Measurements from ENCODE around the gene ATMIN.

ATMIN gene

GRCh38 chr16:81029930-81030604 lies 5.6 kb upstream of the ATMIN start:
- no peak for FAIRE-seq
- TF ChIP-seq POLR2A (IDR thresholded peaks at IDR 0.05; ENCODE audit: low read depth, low read length): no peak
- no peak for DNase-seq (ENCODE audit: insufficient read length, low spot score)

GRCh38 chr16:81035975-81036750 lies 521 bp downstream of the ATMIN start:
- DNase-seq (ENCODE audit: insufficient read length, low spot score) (peak; percentile 39), FAIRE-seq (no peak)
- no peak for TF ChIP-seq POLR2A (IDR thresholded peaks at IDR 0.05; ENCODE audit: low read depth, low read length)

- DNase-seq (ENCODE audit: insufficient read length, low spot score) (no peak), FAIRE-seq (no peak)
- no peak for TF ChIP-seq POLR2A (IDR thresholded peaks at IDR 0.05; ENCODE audit: low read depth, low read length)
Observed at GRCh38 chr16:81036751-81037350, 1.2 kb downstream of the ATMIN start.

GRCh38 chr16:81040131-81040530 lies 4.5 kb downstream of the ATMIN start:
- TF ChIP-seq POLR2A (IDR thresholded peaks at IDR 0.05; ENCODE audit: low read depth, low read length): no peak
- DNase-seq (ENCODE audit: insufficient read length, low spot score) (no peak), FAIRE-seq (no peak)

- no peak for TF ChIP-seq POLR2A (IDR thresholded peaks at IDR 0.05; ENCODE audit: low read depth, low read length)
- DNase-seq (ENCODE audit: insufficient read length, low spot score): no peak
- FAIRE-seq: no peak
Observed at GRCh38 chr16:81040842-81041241, 5.2 kb downstream of the ATMIN start.

GRCh38 chr16:81041696-81042095 lies 6.1 kb downstream of the ATMIN start:
- no peak for DNase-seq (ENCODE audit: insufficient read length, low spot score)
- FAIRE-seq: no peak
- TF ChIP-seq POLR2A (IDR thresholded peaks at IDR 0.05; ENCODE audit: low read depth, low read length): no peak

- FAIRE-seq (no peak), DNase-seq (ENCODE audit: insufficient read length, low spot score) (no peak)
- TF ChIP-seq POLR2A (IDR thresholded peaks at IDR 0.05; ENCODE audit: low read depth, low read length): no peak
Observed at GRCh38 chr16:81042821-81043220, 7.2 kb downstream of the ATMIN start.

GRCh38 chr16:81053761-81054160 lies 18.1 kb downstream of the ATMIN start:
- DNase-seq (ENCODE audit: insufficient read length, low spot score): no peak
- no peak for FAIRE-seq
- TF ChIP-seq POLR2A (IDR thresholded peaks at IDR 0.05; ENCODE audit: low read depth, low read length): no peak

GRCh38 chr16:81060576-81061306 lies 25.1 kb downstream of the ATMIN start:
- FAIRE-seq (no peak), DNase-seq (ENCODE audit: insufficient read length, low spot score) (no peak)
- TF ChIP-seq POLR2A (IDR thresholded peaks at IDR 0.05; ENCODE audit: low read depth, low read length): no peak

- no peak for TF ChIP-seq POLR2A (IDR thresholded peaks at IDR 0.05; ENCODE audit: low read depth, low read length)
- no peak for FAIRE-seq
- DNase-seq (ENCODE audit: insufficient read length, low spot score): no peak
Observed at GRCh38 chr16:81061307-81061640, 25.6 kb downstream of the ATMIN start.

GRCh38 chr16:81061871-81062608 lies 26.4 kb downstream of the ATMIN start:
- DNase-seq (ENCODE audit: insufficient read length, low spot score): no peak
- no peak for TF ChIP-seq POLR2A (IDR thresholded peaks at IDR 0.05; ENCODE audit: low read depth, low read length)

DNA sequence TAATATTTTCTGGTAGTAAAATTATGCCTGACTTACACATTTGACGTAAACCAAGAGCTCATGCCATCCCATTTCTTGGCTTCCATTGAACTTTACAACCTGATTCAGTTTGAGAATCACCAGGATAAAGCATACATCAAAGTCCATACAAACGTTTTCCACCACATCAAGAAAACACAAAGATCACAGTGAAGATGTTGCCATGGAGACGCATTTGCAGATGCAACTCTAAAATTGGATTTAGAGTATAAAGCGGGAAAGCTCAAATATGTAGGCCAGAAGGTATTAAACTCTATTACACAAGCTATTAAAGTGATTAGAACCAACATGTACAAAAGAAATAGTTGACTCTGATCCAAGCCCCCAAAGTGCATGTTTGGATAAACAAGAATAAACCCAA lies 31.0 kb downstream of the ATMIN start:
- DNase-seq (ENCODE audit: insufficient read length, low spot score) (no peak), FAIRE-seq (no peak)
- no peak for TF ChIP-seq POLR2A (IDR thresholded peaks at IDR 0.05; ENCODE audit: low read depth, low read length)

More at GRCh38 chr16:81061871-81062608, 26.4 kb downstream of the ATMIN start:
- FAIRE-seq: no peak

- FAIRE-seq: no peak
- TF ChIP-seq POLR2A (IDR thresholded peaks at IDR 0.05; ENCODE audit: low read depth, low read length): no peak
Observed at GRCh38 chr16:81067166-81067565, 31.5 kb downstream of the ATMIN start.

More at GRCh38 chr16:81067166-81067565, 31.5 kb downstream of the ATMIN start:
- DNase-seq (ENCODE audit: insufficient read length, low spot score): no peak
